Endothelial cell of umbilical vein (primary cell): Measurements from ENCODE around the gene ANKS1A. TPM values are rescaled to one million over a fixed set of nuclear protein-coding genes. Genes with fewer than 3 reads are reported as not detected.

ENCODE experiments used
- BruUV-seq: library from RNA; stranded (reverse); fragments of 400-500 nt; replicated peaks from 2 replicates; lab custom pipeline; 2021; lab: Mats Ljungman, UMichigan
- CTCF ChIA-PET: fragments of 300-600, 350-600 bp; sonication (Branson Sonifier 250); formaldehyde crosslinking; loops from one replicate; lab custom pipeline; 2021; ENCODE audit warnings: antibody characterized with exemption, inconsistent platforms; lab: Charles Lee
- POLR2A ChIA-PET: fragments of 300-600, 350-600 bp; sonication (Branson Sonifier 250); formaldehyde crosslinking; loops from one replicate; lab custom pipeline; 2021; ENCODE audit warnings: antibody characterized with exemption, inconsistent platforms; lab: Charles Lee
- DNase-seq: peaks from one replicate; pipeline ENCODE4 v3.0.0-alpha.2; 2011; ENCODE audit warnings: low read depth, low spot score
- FAIRE-seq: peaks from 2 replicates; lab custom pipeline; 2011; peaks lifted over from hg19 to GRCh38; lab: Jason Lieb, UNC
- H2AFZ ChIP-seq: 2 replicates; pipeline ENCODE4 v1.6.0; 2012; ENCODE audit warnings: low read depth, low read length, control low read depth, inconsistent platforms
- H3K27ac ChIP-seq: 2 replicates; pipeline ENCODE4 v1.5.1; 2011; ENCODE audit warnings: low read depth, mild to moderate bottlenecking, control low read depth, low read length, moderate library complexity; ENCODE audit not compliant: insufficient read depth
- H3K27me3 ChIP-seq, 2 experiments: 2 replicates each; pipeline versions ENCODE4 v1.6.0 to v1.6.1; 2011; ENCODE audit warnings: low read length in 2 of 2, mixed read lengths in 1 of 2; ENCODE audit not compliant: control insufficient read depth in 2 of 2, insufficient read depth in 2 of 2
- H3K36me3 ChIP-seq, 2 experiments: 2 replicates in 1 of 2; 3 replicates in 1 of 2; pipeline ENCODE4 v1.5.1; 2011; ENCODE audit warnings: low read length in 2 of 2, mild to moderate bottlenecking in 1 of 2, moderate library complexity in 1 of 2; ENCODE audit not compliant: control insufficient read depth in 2 of 2, insufficient read depth in 2 of 2; ENCODE audit errors: extremely low read depth in 1 of 2
- H3K4me1 ChIP-seq: 3 replicates; pipeline ENCODE4 v1.5.1; 2011; ENCODE audit warnings: mild to moderate bottlenecking, low read length; ENCODE audit not compliant: control insufficient read depth, insufficient read depth; ENCODE audit errors: extremely low read depth
- H3K4me2 ChIP-seq: 2 replicates; pipeline ENCODE4 v1.6.1; 2011; ENCODE audit warnings: low read length, control low read depth, mixed read lengths; ENCODE audit not compliant: insufficient read depth
- H3K4me3 ChIP-seq, 3 experiments: fragments of 200-600 bp in 1 of 3; sonication (generic), shearing (Covaris generic) in 1 of 3; replicated peaks in 1 of 3; 2 replicates each; pipeline ENCODE4 v1.5.1; 2011 to 2016; ENCODE audit warnings: control low read depth in 3 of 3, low read length in 3 of 3, mild to moderate bottlenecking in 2 of 3, inconsistent platforms in 1 of 3, low read depth in 1 of 3, moderate library complexity in 1 of 3; ENCODE audit not compliant: insufficient read depth in 1 of 3
- H3K79me2 ChIP-seq: 2 replicates; pipeline ENCODE4 v1.6.0; 2012; ENCODE audit warnings: low read length, inconsistent platforms; ENCODE audit not compliant: control insufficient read depth, insufficient read depth
- H3K9ac ChIP-seq: replicated peaks from 2 replicates; pipeline ENCODE3; 2011; ENCODE audit warnings: low read length, control low read depth; ENCODE audit not compliant: insufficient read depth; ENCODE audit errors: extremely low read depth
- H3K9me1 ChIP-seq: replicated peaks from 3 replicates; pipeline ENCODE4 v1.6.0; 2011; ENCODE audit warnings: mild to moderate bottlenecking, low read length; ENCODE audit not compliant: control insufficient read depth, insufficient read depth; ENCODE audit errors: extremely low read depth
- H3K9me3 ChIP-seq: replicated peaks from 2 replicates; pipeline ENCODE4 v1.5.1; 2012; ENCODE audit warnings: low read length, inconsistent platforms; ENCODE audit not compliant: control insufficient read depth, insufficient read depth
- H4K20me1 ChIP-seq: replicated peaks from 2 replicates; pipeline ENCODE3; 2011; ENCODE audit warnings: mild to moderate bottlenecking, low read length; ENCODE audit not compliant: control insufficient read depth, insufficient read depth; ENCODE audit errors: extremely low read depth
- CTCF ChIP-seq, 2 donors: IDR thresholded peaks; 1 replicate in 1 of 2; 2 replicates in 1 of 2; pipeline ENCODE4 v1.5.1; 2011; ENCODE audit warnings: low read length in 2 of 2, mild to moderate bottlenecking in 2 of 2, moderate library complexity in 2 of 2, control low read depth in 1 of 2, inconsistent platforms in 1 of 2, low read depth in 1 of 2; ENCODE audit not compliant: insufficient read depth in 1 of 2; ENCODE audit errors: extremely low read depth in 1 of 2
- FOS ChIP-seq: IDR thresholded peaks from 2 replicates; pipeline ENCODE4 v1.6.1; 2011; ENCODE audit warnings: mild to moderate bottlenecking, low read length, moderate library complexity, borderline replicate concordance; ENCODE audit not compliant: insufficient read depth
- GATA2 ChIP-seq: IDR thresholded peaks from 2 replicates; pipeline ENCODE4 v1.7.0; 2011; ENCODE audit warnings: low read depth, mild to moderate bottlenecking, moderate library complexity, mixed read lengths, low read length; ENCODE audit not compliant: insufficient read length, insufficient read depth
- JUN ChIP-seq: IDR thresholded peaks from 2 replicates; pipeline ENCODE4 v1.6.1; 2011; ENCODE audit warnings: borderline replicate concordance, low read depth; ENCODE audit not compliant: insufficient read length, insufficient read depth
- MYC ChIP-seq: IDR thresholded peaks from one replicate; pipeline ENCODE4 v1.6.1; 2011; ENCODE audit warnings: mild to moderate bottlenecking, low read depth, low read length
- POLR2A ChIP-seq: IDR thresholded peaks from 2 replicates; pipeline ENCODE4 v1.6.1; 2012; ENCODE audit warnings: low read depth, mild to moderate bottlenecking, control low read depth, low read length
- POLR2AphosphoS5 ChIP-seq: IDR thresholded peaks from 2 replicates; pipeline ENCODE4 v1.6.1; 2012; ENCODE audit warnings: low read depth, mild to moderate bottlenecking, control low read depth, low read length, moderate library complexity; ENCODE audit not compliant: insufficient read depth
- dilution Hi-C: fragments of 300-500 bp; cut with MboI; formaldehyde crosslinking; loops from one replicate; pipeline ENCODE4 v1.15.0; 2019; ENCODE audit warnings: low sequenced_read_pairs; ENCODE audit not compliant: extremely low pct_ligation_motif_present
- intact Hi-C: fragments of 100-400 bp; cut with micrococcal nuclease; formaldehyde crosslinking; loops from one replicate; pipeline ENCODE4 v1.10.0; 2022
- polyA plus RNA-seq, 4 experiments: library from polyadenylated mRNA; depleted of rRNA in 3 of 4; stranded (reverse) in 3 of 4; unstranded in 1 of 4; fragments of >200 nt; gene quantifications; 2 replicates each; pipeline versions ENCODE4 v1.2.1 to v1.2.3, GENCODE V29; 2011 to 2012; ENCODE audit warnings: missing spikeins in 1 of 4
- total RNA-seq: library from RNA; stranded (reverse); gene quantifications from 2 replicates; pipeline ENCODE4 v1.2.3, GENCODE V29; 2021

The ANKS1A gene
- total and polyA plus RNA-seq, 2 donors (not counting 3 experiments of a cell fraction or from before 2014, with no cell fraction given), result 8.9 to 26.1 TPM

GRCh38 chr6:35026434-35027222 is 137.6 kb downstream of the ANKS1A start:
- Histone ChIP-seq H3K9ac (peak overlapping the region; percentile 21), H3K27ac (peak overlapping the region; percentile 69), H3K4me1 (peaks cover 41% of the 10 kb centered on the region), H3K36me3 (no peaks in the 10 kb centered on the region), H4K20me1 (no peaks in the 10 kb centered on the region), H2AFZ (no peak overlapping the region), H3K9me1 (no peaks in the 10 kb centered on the region), H3K9me3 (no peaks in the 10 kb centered on the region), H3K79me2 (no peaks in the 10 kb centered on the region), H3K4me3 (no peak overlapping the region), H3K27me3 (no peaks in the 10 kb centered on the region), H3K4me2 (peak overlapping the region; percentile 64)
- DNase-seq, result peak; percentile 62
- intact Hi-C loops (loop anchor here (1.0 kb wide), 2 partner anchors 8 to 10 kb away; no protein-coding TSS in a partner anchor), dilution Hi-C loops (no loop called here)
- CTCF ChIA-PET, result interaction anchor here (0.6 to 2.2 kb wide), 14 partner anchors 9 to 1253 kb away, joined by 3 to 11 read pairs (median 5); no protein-coding TSS in a partner anchor
- TF ChIP-seq MYC (no peak), JUN (no peak), POLR2AphosphoS5 (no peak), FOS (peak; percentile 28), POLR2A (no peak), CTCF (IDR thresholded peaks at IDR 0.05; ENCODE audit: extremely low read depth in 1 of 2, insufficient read depth in 1 of 2, low read depth in 1 of 2, low read length in 2 of 2) (no peak), GATA2 (no peak)
- no TSS peak for BruUV-seq
- peak; percentile 68 for FAIRE-seq
- POLR2A ChIA-PET, result interaction anchor here (1.0 to 1.1 kb wide), 4 partner anchors 8 to 18 kb away, joined by 3 to 7 read pairs (median 4); no protein-coding TSS in a partner anchor
